Measurements from ENCODE around the gene ANKRD28. TPM values are rescaled to one million over a fixed set of nuclear protein-coding genes. Genes with fewer than 3 reads are reported as not detected.
"Not testable (repeated sequence)": the region's sequence is repeated elsewhere in the genome, so short reads cannot be mapped to it uniquely, and the experiment has no call there.

ANKRD28 gene
- polyA plus RNA-seq, 2 donors, result 6.6 to 9.2 TPM

GRCh38 chr3:15781131-15781530 is 16.6 kb downstream of the ANKRD28 start:
- Histone ChIP-seq H3K4me3 (ENCODE audit: low read depth in 1 of 2, low read length in 2 of 2) (no peak overlapping the region), H3K27ac (ENCODE audit: low read depth in 2 of 2, low read length in 1 of 2) (no peak overlapping the region), H3K36me3 (ENCODE audit: control insufficient read depth in 2 of 2, insufficient read depth in 2 of 2, low read length in 1 of 2) (no peaks in the 10 kb centered on the region), H3K4me1 (ENCODE audit: control insufficient read depth in 2 of 2, insufficient read depth in 2 of 2, low read length in 1 of 2) (no peaks in the 10 kb centered on the region), H3K9me3 (ENCODE audit: control insufficient read depth in 2 of 2, insufficient read depth in 1 of 2, low read depth in 1 of 2, low read length in 1 of 2) (no peaks in the 10 kb centered on the region), H3K27me3 (ENCODE audit: control insufficient read depth in 1 of 2, insufficient read depth in 2 of 2, low read length in 2 of 2) (no peaks in the 10 kb centered on the region)

GRCh38 chr3:15779111-15779510 is 18.7 kb downstream of the ANKRD28 start:
- H3K36me3 ChIP-seq (ENCODE audit: control insufficient read depth in 2 of 2, insufficient read depth in 2 of 2, low read length in 1 of 2), result no peaks in the 10 kb centered on the region
- 58 to 81% methylated on average over 1 of the region's 1 CpG for WGBS, 2 donors
- no peaks in the 10 kb centered on the region for H3K27me3 ChIP-seq (ENCODE audit: control insufficient read depth in 1 of 2, insufficient read depth in 2 of 2, low read length in 2 of 2)
- no peak overlapping the region for H3K4me3 ChIP-seq (ENCODE audit: low read depth in 1 of 2, low read length in 2 of 2)
- H3K9me3 ChIP-seq (ENCODE audit: control insufficient read depth in 2 of 2, insufficient read depth in 1 of 2, low read depth in 1 of 2, low read length in 1 of 2), result no peaks in the 10 kb centered on the region
- H3K4me1 ChIP-seq (ENCODE audit: control insufficient read depth in 2 of 2, insufficient read depth in 2 of 2, low read length in 1 of 2), result no peaks in the 10 kb centered on the region
- no peak overlapping the region for H3K27ac ChIP-seq (ENCODE audit: low read depth in 2 of 2, low read length in 1 of 2)

DNA sequence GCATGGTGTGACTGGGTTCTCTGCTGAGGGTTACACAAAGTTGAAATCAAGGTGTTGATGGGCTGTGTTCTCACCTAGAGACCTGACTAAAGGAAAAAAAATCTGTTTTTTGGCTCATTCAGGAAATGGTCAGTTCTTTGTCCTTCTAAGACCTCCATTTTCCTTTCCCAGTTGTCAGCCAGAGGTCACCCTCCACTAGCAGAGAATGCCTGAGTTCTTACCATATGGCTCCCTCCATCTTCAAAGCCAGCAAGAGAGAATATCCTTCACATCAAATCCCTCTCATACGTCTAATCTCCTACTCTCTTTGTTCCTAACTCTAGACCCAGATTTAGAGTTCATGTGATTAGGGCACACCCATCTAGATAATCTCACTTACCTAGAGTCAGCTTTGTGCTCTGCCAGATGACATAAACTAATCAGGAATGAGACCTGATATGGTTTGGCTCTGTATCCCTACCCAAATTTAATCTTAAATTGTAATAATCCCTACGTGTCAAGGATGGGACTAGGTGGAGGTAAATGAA is 19.4 kb downstream of the ANKRD28 start:
- Histone ChIP-seq H3K27ac (ENCODE audit: low read depth in 2 of 2, low read length in 1 of 2) (no peak overlapping the region), H3K36me3 (ENCODE audit: control insufficient read depth in 2 of 2, insufficient read depth in 2 of 2, low read length in 1 of 2) (no peaks in the 10 kb centered on the region), H3K9me3 (ENCODE audit: control insufficient read depth in 2 of 2, insufficient read depth in 1 of 2, low read depth in 1 of 2, low read length in 1 of 2) (no peaks in the 10 kb centered on the region), H3K4me1 (ENCODE audit: control insufficient read depth in 2 of 2, insufficient read depth in 2 of 2, low read length in 1 of 2) (no peaks in the 10 kb centered on the region), H3K27me3 (ENCODE audit: control insufficient read depth in 1 of 2, insufficient read depth in 2 of 2, low read length in 2 of 2) (no peaks in the 10 kb centered on the region), H3K4me3 (ENCODE audit: low read depth in 1 of 2, low read length in 2 of 2) (no peak overlapping the region)
- WGBS, 2 donors, result 59 to 62% methylated on average over 2 of the region's 2 CpGs

- not testable (repeated sequence) for H3K27me3 ChIP-seq (ENCODE audit: control insufficient read depth in 1 of 2, insufficient read depth in 2 of 2, low read length in 2 of 2); H3K4me3 ChIP-seq (ENCODE audit: low read depth in 1 of 2, low read length in 2 of 2); H3K36me3 ChIP-seq (ENCODE audit: control insufficient read depth in 2 of 2, insufficient read depth in 2 of 2, low read length in 1 of 2); H3K9me3 ChIP-seq (ENCODE audit: control insufficient read depth in 2 of 2, insufficient read depth in 1 of 2, low read depth in 1 of 2, low read length in 1 of 2); H3K4me1 ChIP-seq (ENCODE audit: control insufficient read depth in 2 of 2, insufficient read depth in 2 of 2, low read length in 1 of 2); H3K27ac ChIP-seq (ENCODE audit: low read depth in 2 of 2, low read length in 1 of 2)
- WGBS, 2 donors, result 94% methylated on average over 6 of the region's 6 CpGs
These were observed 22.7 kb downstream of the ANKRD28 start for GRCh38 chr3:15774931-15775560.

DNA sequence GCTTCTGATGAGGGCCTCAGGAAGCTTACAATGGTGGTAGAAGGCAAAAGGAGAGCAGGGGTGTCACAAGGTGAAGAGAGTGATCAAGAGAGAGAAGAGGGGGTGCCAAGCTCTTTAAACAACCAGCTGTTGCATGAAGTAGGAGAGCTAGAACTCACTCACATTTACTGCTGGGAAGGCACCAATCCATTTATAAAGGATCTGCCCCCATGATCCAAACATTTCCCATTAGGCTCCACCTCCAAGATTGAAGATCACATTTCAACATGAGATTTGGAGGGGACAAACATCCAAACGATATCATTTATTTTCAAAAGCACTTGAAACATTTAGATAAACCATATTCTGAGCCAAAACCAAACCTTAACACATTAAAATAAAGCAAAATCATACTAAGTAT is 26.3 kb downstream of the ANKRD28 start:
- no peak overlapping the region for H3K27ac ChIP-seq (ENCODE audit: low read depth in 2 of 2, low read length in 1 of 2)
- WGBS, 2 donors, result 74 to 79% methylated on average over 1 of the region's 1 CpG
- no peaks in the 10 kb centered on the region for H3K27me3 ChIP-seq (ENCODE audit: control insufficient read depth in 1 of 2, insufficient read depth in 2 of 2, low read length in 2 of 2)

DNA sequence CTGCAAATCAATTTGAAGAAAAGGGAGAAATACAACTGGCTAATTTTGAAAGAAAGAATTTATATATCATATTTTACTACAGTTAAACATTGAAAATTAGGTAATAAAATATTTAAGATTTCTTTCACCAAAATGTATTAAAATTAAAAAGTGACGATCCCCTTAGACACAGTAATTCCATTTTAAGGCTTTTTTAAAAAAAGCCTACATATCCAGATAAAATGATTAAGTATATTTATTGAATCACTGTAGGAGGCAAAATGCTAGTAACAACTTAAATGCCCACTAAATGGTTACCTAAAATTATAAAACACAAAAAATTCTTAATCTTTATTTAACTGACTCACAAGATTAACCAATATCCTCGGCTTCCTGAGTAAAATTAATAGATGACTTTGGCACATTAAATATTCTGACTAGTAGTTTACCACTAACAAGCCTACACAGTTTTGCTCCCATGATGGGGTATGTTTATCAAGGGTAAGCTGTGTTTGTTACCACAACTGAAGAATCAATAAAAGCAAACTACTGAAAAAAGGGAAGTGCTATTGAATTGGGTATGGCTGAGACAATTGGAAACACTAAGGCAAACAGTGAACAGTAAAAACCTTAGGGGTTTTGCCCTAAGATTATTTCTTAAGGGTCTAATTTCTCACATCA is 28.4 kb downstream of the ANKRD28 start:
- Histone ChIP-seq H3K9me3 (ENCODE audit: control insufficient read depth in 2 of 2, insufficient read depth in 1 of 2, low read depth in 1 of 2, low read length in 1 of 2) (no peaks in the 10 kb centered on the region), H3K4me3 (ENCODE audit: low read depth in 1 of 2, low read length in 2 of 2) (no peak overlapping the region), H3K27ac (ENCODE audit: low read depth in 2 of 2, low read length in 1 of 2) (no peak overlapping the region), H3K36me3 (ENCODE audit: control insufficient read depth in 2 of 2, insufficient read depth in 2 of 2, low read length in 1 of 2) (no peaks in the 10 kb centered on the region), H3K27me3 (ENCODE audit: control insufficient read depth in 1 of 2, insufficient read depth in 2 of 2, low read length in 2 of 2) (no peaks in the 10 kb centered on the region), H3K4me1 (ENCODE audit: control insufficient read depth in 2 of 2, insufficient read depth in 2 of 2, low read length in 1 of 2) (no peaks in the 10 kb centered on the region)
- 72 to 79% methylated on average over 2 of the region's 2 CpGs for WGBS, 2 donors

More for the DNA sequence above, 26.3 kb downstream of the ANKRD28 start:
- no peaks in the 10 kb centered on the region for H3K9me3 ChIP-seq (ENCODE audit: control insufficient read depth in 2 of 2, insufficient read depth in 1 of 2, low read depth in 1 of 2, low read length in 1 of 2)
- no peaks in the 10 kb centered on the region for H3K36me3 ChIP-seq (ENCODE audit: control insufficient read depth in 2 of 2, insufficient read depth in 2 of 2, low read length in 1 of 2)
- no peak overlapping the region for H3K4me3 ChIP-seq (ENCODE audit: low read depth in 1 of 2, low read length in 2 of 2)
- no peaks in the 10 kb centered on the region for H3K4me1 ChIP-seq (ENCODE audit: control insufficient read depth in 2 of 2, insufficient read depth in 2 of 2, low read length in 1 of 2)

GRCh38 chr3:15768421-15769255 is 29.1 kb downstream of the ANKRD28 start:
- no peaks in the 10 kb centered on the region for H3K4me1 ChIP-seq (ENCODE audit: control insufficient read depth in 2 of 2, insufficient read depth in 2 of 2, low read length in 1 of 2)
- no peaks in the 10 kb centered on the region for H3K27me3 ChIP-seq (ENCODE audit: control insufficient read depth in 1 of 2, insufficient read depth in 2 of 2, low read length in 2 of 2)
- no peak overlapping the region for H3K27ac ChIP-seq (ENCODE audit: low read depth in 2 of 2, low read length in 1 of 2)
- 62 to 68% methylated on average over 5 of the region's 5 CpGs for WGBS, 2 donors
- H3K9me3 ChIP-seq (ENCODE audit: control insufficient read depth in 2 of 2, insufficient read depth in 1 of 2, low read depth in 1 of 2, low read length in 1 of 2), result no peaks in the 10 kb centered on the region
- H3K4me3 ChIP-seq (ENCODE audit: low read depth in 1 of 2, low read length in 2 of 2), result no peak overlapping the region
- H3K36me3 ChIP-seq (ENCODE audit: control insufficient read depth in 2 of 2, insufficient read depth in 2 of 2, low read length in 1 of 2), result no peaks in the 10 kb centered on the region

- H3K27me3 ChIP-seq (ENCODE audit: control insufficient read depth in 1 of 2, insufficient read depth in 2 of 2, low read length in 2 of 2), result no peaks in the 10 kb centered on the region
- H3K36me3 ChIP-seq (ENCODE audit: control insufficient read depth in 2 of 2, insufficient read depth in 2 of 2, low read length in 1 of 2), result no peaks in the 10 kb centered on the region
- H3K27ac ChIP-seq (ENCODE audit: low read depth in 2 of 2, low read length in 1 of 2), result no peak overlapping the region
- no peaks in the 10 kb centered on the region for H3K9me3 ChIP-seq (ENCODE audit: control insufficient read depth in 2 of 2, insufficient read depth in 1 of 2, low read depth in 1 of 2, low read length in 1 of 2)
- no peak overlapping the region for H3K4me3 ChIP-seq (ENCODE audit: low read depth in 1 of 2, low read length in 2 of 2)
- 74 to 78% methylated on average over 1 of the region's 1 CpG for WGBS, 2 donors
- no peaks in the 10 kb centered on the region for H3K4me1 ChIP-seq (ENCODE audit: control insufficient read depth in 2 of 2, insufficient read depth in 2 of 2, low read length in 1 of 2)
These were observed 31.4 kb downstream of the ANKRD28 start for GRCh38 chr3:15766406-15766805.

- WGBS, 2 donors, result 88 to 91% methylated on average over 3 of the region's 3 CpGs
- no peaks in the 10 kb centered on the region for H3K9me3 ChIP-seq (ENCODE audit: control insufficient read depth in 2 of 2, insufficient read depth in 1 of 2, low read depth in 1 of 2, low read length in 1 of 2)
- H3K4me3 ChIP-seq (ENCODE audit: low read depth in 1 of 2, low read length in 2 of 2), result no peak overlapping the region
- no peaks in the 10 kb centered on the region for H3K27me3 ChIP-seq (ENCODE audit: control insufficient read depth in 1 of 2, insufficient read depth in 2 of 2, low read length in 2 of 2)
- no peaks in the 10 kb centered on the region for H3K36me3 ChIP-seq (ENCODE audit: control insufficient read depth in 2 of 2, insufficient read depth in 2 of 2, low read length in 1 of 2)
- H3K4me1 ChIP-seq (ENCODE audit: control insufficient read depth in 2 of 2, insufficient read depth in 2 of 2, low read length in 1 of 2), result no peaks in the 10 kb centered on the region
- no peak overlapping the region for H3K27ac ChIP-seq (ENCODE audit: low read depth in 2 of 2, low read length in 1 of 2)
These were observed 39.5 kb downstream of the ANKRD28 start for GRCh38 chr3:15758295-15758694.
